Putamen (tissue), 1 donor: ENCODE results near the gene COL19A1.

Experiments
- DNase-seq: peaks from one replicate; pipeline ENCODE4 v3.0.0-alpha.2; 2016; ENCODE audit warnings: low spot score

COL19A1 gene

GRCh38 chr6:70171236-70171635, 304.9 kb downstream of the COL19A1 start:
- DNase-seq = no peak

GRCh38 chr6:70172252-70172651, 305.9 kb downstream of the COL19A1 start:
- DNase-seq = no peak

- no peak for DNase-seq
Observed at GRCh38 chr6:70175770-70176169, 309.4 kb downstream of the COL19A1 start.

- DNase-seq = no peak
Observed at GRCh38 chr6:70176842-70177550, 310.6 kb downstream of the COL19A1 start.

GRCh38 chr6:70180183-70180900, 314.0 kb downstream of the COL19A1 start:
- no peak for DNase-seq

GRCh38 chr6:70180901-70181599, 314.7 kb downstream of the COL19A1 start:
- DNase-seq = no peak

- DNase-seq = peak; percentile 35
Observed at GRCh38 chr6:70183538-70183937, 317.2 kb downstream of the COL19A1 start.

- DNase-seq = no peak
Observed at GRCh38 chr6:70184723-70185122, 318.4 kb downstream of the COL19A1 start.

GRCh38 chr6:70186461-70186860, 320.1 kb downstream of the COL19A1 start:
- DNase-seq = no peak

- DNase-seq = no peak
Observed at GRCh38 chr6:70188202-70188601, 321.8 kb downstream of the COL19A1 start.

- DNase-seq = no peak
Observed at GRCh38 chr6:70194421-70194820, 328.1 kb downstream of the COL19A1 start.

GRCh38 chr6:70196531-70196930, 330.2 kb downstream of the COL19A1 start:
- DNase-seq = no peak

- no peak for DNase-seq
Observed at GRCh38 chr6:70198785-70199184, 332.4 kb downstream of the COL19A1 start.

- no peak for DNase-seq
Observed at GRCh38 chr6:70208235-70208790, 342.0 kb downstream of the COL19A1 start.

GRCh38 chr6:70210462-70210861, 344.1 kb downstream of the COL19A1 start:
- DNase-seq = no peak

GRCh38 chr6:70215460-70216108, 349.2 kb downstream of the COL19A1 start:
- DNase-seq = no peak

- no peak for DNase-seq
Observed at GRCh38 chr6:70216767-70217166, 350.4 kb downstream of the COL19A1 start.

- no peak for DNase-seq
Observed at GRCh38 chr6:70219943-70220613, 353.7 kb downstream of the COL19A1 start.

GRCh38 chr6:70221025-70221714, 354.8 kb downstream of the COL19A1 start:
- peak; percentile 17 for DNase-seq

GRCh38 chr6:70221715-70222438, 355.5 kb downstream of the COL19A1 start:
- no peak for DNase-seq
